Fibroblast of skin of back (primary cell): ENCODE measurements around the gene KIF5B. TPM values are rescaled to one million over a fixed set of nuclear protein-coding genes. Genes with fewer than 3 reads are reported as not detected.
"Not testable (repeated sequence)": the region's sequence is repeated elsewhere in the genome, so short reads cannot be mapped to it uniquely, and the experiment has no call there.

Source experiments
- DNase-seq: peaks from one replicate; pipeline ENCODE4 v3.0.0-alpha.2; 2013
- polyA plus RNA-seq, 2 experiments: library from polyadenylated mRNA; unstranded; fragments of 120-200 nt; gene quantifications; one replicate each; pipeline ENCODE4 v1.2.1, GENCODE V29; 2013; ENCODE audit not compliant: insufficient read length in 2 of 2

The KIF5B gene
- 209 TPM for polyA plus RNA-seq (2013, experiment 1 of 2; ENCODE audit: insufficient read length)
- 220 TPM for polyA plus RNA-seq (2013, experiment 2 of 2; ENCODE audit: insufficient read length)

GRCh38 chr10:32056136-32057035 lies at the start of gene KIF5B:
TSS of gene KIF5B (minus strand) at chr10:32056425. CDS start at chr10:32055973, 452 bp downstream.
- DNase-seq, result peak; percentile 88

DNA sequence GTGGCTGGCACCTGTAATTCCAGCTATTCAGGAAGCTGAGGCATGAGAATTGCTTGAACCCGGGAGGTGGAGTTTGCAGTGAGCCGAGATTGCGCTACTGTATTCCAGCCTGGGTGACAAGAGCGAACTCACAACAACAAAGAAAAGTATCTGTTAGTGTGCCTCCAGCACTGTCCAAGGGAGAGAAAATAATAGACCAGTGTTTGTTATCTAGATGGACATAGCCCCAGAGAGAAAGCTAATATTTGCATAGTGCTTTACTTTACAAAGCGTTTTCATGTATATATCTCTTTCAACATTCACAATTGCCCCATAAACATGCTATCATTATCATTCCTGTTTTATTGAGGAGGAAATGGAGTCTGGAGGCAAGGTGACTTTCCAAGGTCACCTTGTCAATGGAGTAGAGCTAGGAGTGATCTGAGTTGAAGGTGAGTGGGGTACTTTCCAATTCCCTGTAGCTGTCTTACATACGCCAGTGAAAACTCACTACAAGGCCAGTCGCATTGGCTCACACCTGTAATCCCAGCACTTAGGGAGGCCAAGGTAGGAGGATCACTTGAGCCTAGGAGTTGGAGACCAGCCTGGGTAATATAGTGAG lies 49.7 kb upstream of the KIF5B start:
- no peak for DNase-seq

- peak; percentile 38 for DNase-seq
These were observed 48.6 kb upstream of the KIF5B start for GRCh38 chr10:32104622-32105509.

DNA sequence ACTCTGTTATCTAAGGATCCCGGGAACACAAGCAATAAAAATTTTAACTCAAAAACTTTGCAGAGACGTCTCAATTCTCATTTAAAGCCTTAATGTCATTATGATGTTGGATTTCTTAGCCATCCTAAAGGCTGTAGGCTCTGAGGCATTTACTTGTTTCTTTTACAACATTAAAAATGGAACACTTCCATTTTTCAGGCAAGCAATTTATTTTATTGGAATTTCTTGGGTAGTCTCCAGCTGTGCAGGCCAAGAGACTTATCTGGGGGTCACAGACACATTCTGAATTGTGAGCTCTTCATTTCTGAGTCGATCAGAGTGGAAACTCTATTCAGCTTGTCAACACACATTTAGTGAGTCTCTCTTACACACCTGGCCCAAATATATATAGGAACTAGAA lies 48.0 kb upstream of the KIF5B start:
- DNase-seq, result no peak

DNA sequence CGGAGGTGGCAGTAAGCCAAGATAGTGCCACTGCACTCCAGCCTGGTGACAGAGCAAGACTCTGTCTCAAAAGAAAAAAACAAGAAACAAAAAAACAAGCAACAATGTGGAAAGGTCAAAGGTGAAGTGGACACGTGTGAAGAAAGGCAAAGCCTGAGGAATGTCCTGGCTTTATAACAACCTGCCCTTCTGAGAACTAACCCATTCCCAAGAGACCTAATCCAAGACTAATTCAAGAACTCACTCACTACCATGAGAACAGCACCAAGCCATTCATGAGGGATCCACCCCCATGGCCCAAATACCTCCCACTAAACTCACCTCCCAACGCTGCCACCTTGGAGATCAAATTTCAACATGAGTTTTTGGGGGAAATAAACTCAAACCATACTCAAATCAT lies 47.5 kb upstream of the KIF5B start:
- no peak for DNase-seq

DNA sequence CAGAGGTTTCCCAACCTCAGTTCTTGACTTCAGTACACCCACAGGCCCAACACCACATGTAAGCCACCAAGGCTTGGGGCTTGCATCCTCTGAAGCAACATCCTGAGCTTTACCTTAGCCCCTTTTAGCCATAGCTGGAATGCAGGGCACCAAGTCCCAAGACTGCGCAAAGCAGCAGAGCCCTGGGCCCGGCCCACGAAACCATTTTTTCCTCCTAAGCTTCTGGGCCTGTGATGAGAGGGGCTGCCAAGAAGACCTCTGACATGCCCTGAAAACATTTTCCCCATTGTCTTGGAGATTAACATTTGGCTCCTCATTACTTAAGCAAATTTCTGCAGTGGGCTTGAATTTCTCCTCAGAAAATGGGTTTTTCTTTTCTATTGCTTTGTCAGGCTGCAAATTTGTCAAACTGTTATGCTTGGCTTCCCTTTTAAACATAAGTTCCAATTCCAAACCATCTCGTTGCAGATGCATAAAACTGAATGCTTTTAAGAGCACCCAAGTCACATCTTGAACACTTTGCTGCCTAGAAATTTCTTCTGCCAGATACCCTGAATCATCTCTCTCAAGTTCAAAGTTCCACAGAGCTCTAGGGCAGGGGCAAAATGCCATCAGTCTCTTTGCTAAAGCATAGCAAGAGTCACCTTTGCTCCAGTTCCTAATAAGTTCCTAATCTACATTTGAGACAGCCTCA lies 42.5 kb upstream of the KIF5B start:
- DNase-seq, result not testable (repeated sequence)

- DNase-seq, result peak; percentile 8
These were observed 39.0 kb upstream of the KIF5B start for GRCh38 chr10:32095116-32095733.

DNA sequence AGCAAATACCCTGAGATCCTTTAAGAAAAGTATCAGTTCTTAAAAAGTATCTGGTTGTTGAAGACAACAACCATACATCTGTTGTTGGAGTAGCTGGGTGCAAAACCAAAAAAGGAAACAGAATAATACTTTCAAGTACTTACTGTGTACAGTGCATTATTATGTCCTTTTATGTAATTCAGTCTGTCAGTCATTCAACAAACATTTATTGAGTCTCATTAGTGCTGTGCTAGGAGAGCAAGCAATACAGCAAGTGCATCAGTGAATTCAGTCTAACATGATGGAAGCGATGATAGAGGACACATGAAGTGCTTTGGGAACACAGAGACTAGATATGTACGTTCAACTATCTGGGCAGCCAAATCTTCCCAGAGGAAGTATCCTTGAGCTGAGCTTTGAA lies 37.4 kb upstream of the KIF5B start:
- DNase-seq, result no peak

- DNase-seq, result no peak
These were observed 34.8 kb upstream of the KIF5B start for GRCh38 chr10:32091046-32091445.

DNA sequence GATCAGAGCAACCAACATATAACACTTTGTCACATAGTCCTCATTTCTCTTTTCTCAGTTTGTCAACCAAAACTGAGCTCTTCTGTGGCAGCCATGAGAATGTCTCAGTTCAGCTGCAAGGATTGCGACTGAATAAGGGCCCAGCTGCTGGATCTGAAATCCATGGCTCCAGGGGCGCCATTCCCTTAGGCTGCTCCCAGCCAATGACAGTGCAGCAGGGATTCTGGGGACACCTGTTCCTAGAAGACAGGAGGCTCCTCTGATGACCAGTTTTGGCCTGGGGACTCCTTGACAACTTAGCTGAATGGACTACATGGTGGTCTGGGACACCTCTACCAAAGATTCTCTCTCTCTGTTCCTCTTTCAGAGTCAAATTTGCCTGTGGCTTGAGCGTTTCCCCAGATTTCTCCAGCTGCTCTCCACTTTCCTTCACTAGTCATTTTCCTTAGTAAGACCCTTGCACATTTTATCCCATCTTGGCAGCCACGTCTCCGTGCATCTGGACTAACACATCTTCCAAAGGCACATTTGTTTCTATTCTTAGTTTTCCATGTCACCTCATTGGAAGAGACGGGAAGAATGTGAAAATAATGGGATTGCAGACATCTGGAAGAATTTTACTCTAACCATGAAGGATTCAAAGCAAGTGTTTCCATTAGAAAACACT lies 28.1 kb upstream of the KIF5B start:
- DNase-seq, result no peak

GRCh38 chr10:32077896-32078485 lies 21.8 kb upstream of the KIF5B start:
- DNase-seq, result peak; percentile 90

DNA sequence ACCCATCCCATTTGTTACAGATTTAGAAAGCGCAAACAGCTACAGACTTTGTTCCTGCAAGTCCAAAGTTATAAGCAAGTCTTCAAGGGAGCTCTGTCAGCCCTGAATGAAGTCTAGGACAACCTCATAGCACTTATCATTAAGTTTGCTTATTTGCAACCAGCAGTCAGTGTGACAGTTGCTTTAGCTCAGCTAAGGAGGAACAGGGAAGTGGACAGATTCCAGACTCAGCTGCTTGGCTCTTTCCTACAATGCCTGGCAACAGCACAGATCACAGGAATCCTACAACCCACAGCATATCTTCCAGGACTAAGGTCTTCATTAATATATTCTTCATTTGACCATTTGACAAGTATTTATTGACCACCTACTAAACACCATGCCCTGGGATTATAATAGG lies 17.4 kb upstream of the KIF5B start:
- DNase-seq, result no peak

DNA sequence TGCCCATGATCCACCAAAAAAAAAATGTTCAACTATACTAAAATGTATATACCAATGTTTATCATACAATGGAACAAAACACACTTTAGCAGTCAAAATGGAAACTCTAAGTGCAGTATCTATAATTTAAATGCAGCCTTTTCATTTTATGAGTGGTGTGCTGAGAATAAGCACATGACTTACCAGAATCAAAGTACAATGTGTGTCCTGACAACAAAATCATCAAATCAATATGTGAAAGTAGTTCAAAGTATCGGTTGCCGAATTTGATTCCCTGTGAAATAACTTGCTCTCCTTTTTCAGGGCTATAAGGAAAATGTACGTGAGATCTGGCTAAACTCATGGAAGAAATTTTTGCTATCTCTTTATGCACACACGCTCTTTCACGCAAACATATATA lies 16.9 kb upstream of the KIF5B start:
- DNase-seq, result no peak

- no peak for DNase-seq
These were observed 16.0 kb upstream of the KIF5B start for GRCh38 chr10:32072025-32072800.

- DNase-seq, result no peak
These were observed 14.4 kb upstream of the KIF5B start for GRCh38 chr10:32070645-32071044.

GRCh38 chr10:32068569-32068968 lies 12.3 kb upstream of the KIF5B start:
- no peak for DNase-seq

GRCh38 chr10:32067931-32068330 lies 11.7 kb upstream of the KIF5B start:
- not testable (repeated sequence) for DNase-seq

- peak; percentile 77 for DNase-seq
These were observed 9.6 kb upstream of the KIF5B start for GRCh38 chr10:32065856-32066255.

- DNase-seq, result no peak
These were observed 5.2 kb upstream of the KIF5B start for GRCh38 chr10:32061440-32061839.

DNA sequence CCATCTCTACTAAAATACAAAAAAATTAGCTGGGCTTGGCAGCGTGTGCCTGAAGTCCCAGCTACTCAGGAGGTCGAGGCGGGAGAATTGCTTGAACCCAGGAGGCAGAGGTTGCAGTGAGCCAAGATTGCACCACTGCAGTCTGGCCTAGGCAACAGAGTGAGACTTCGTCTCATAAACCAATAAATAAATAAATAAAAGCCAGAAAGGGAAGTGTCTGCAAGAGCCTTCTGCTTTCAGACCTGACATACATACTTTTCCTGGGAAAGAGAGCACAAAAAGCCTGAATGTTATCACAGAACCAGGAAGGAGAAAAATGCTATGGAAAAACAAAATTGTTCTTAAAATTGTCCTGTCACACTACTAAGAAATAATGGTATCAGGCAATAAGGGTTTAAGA lies 4.1 kb upstream of the KIF5B start:
- no peak for DNase-seq
